Measurements from ENCODE around the gene THUMPD2. TPM values are rescaled to one million over a fixed set of nuclear protein-coding genes. Genes with fewer than 3 reads are reported as not detected.
A peak's percentile ranks its signal among the peaks of the same experiment; 100 is the strongest.

Gene THUMPD2
- total and polyA plus RNA-seq, 12 donors: 4.3 to 10.4 (median 5.7) TPM

- WGBS, 2 donors: 47 to 54% methylated on average over 5 of the region's 5 CpGs
- TF ChIP-seq CTCF (IDR thresholded peaks at IDR 0.05): no peak
- ATAC-seq (no peak), DNase-seq (no peak)
- intact Hi-C loops (cut with DNase I): loop anchor here in 2 of 10 donors (10.0 kb wide), 2 partner anchors 365 to 455 kb away; no protein-coding TSS in a partner anchor
- Histone ChIP-seq H3K36me3 (peaks cover 0 to 100% (median 36%) of the 10 kb centered on the region in 9 donors), H3K27me3 (no peaks in the 10 kb centered on the region), H3K4me1 (peaks cover 0 to 13% (median 0%) of the 10 kb centered on the region in 9 donors), H3K4me3 (no peak overlapping the region), H3K9me3 (no peaks in the 10 kb centered on the region), H3K27ac (no peak overlapping the region)
Measured at GRCh38 chr2:39739386-39739785, 39.7 kb downstream of the THUMPD2 start.

GRCh38 chr2:39738936-39739335, 40.1 kb downstream of the THUMPD2 start:
- DNase-seq: no peak
- peaks cover 0 to 99% (median 36%) of the 10 kb centered on the region in 9 donors for H3K36me3 ChIP-seq

GRCh38 chr2:39737661-39738060, 41.4 kb downstream of the THUMPD2 start:
- intact Hi-C loops (cut with DNase I): loop anchor here in 2 of 10 donors (10.0 kb wide), 2 partner anchors 363 to 453 kb away; no protein-coding TSS in a partner anchor
- WGBS, 2 donors: 83 to 90% methylated on average over 8 of the region's 8 CpGs
- no peaks in the 10 kb centered on the region for H3K27me3 ChIP-seq
- no peaks in the 10 kb centered on the region for H3K9me3 ChIP-seq
- H3K27ac ChIP-seq: peak overlapping the region in 1 of 10 donors; percentile 27
- H3K36me3 ChIP-seq: peaks cover 0 to 93% (median 36%) of the 10 kb centered on the region in 9 donors
- DNase-seq: no peak
- no peak for TF ChIP-seq CTCF (IDR thresholded peaks at IDR 0.05)
- ATAC-seq: peak in 2 of 8 donors; percentile 38 to 51
- H3K4me1 ChIP-seq: peaks cover 0 to 13% (median 2%) of the 10 kb centered on the region in 9 donors
- H3K4me3 ChIP-seq: no peak overlapping the region

More at GRCh38 chr2:39738936-39739335, 40.1 kb downstream of the THUMPD2 start:
- Histone ChIP-seq H3K4me3 (no peak overlapping the region), H3K4me1 (peaks cover 0 to 13% (median 0%) of the 10 kb centered on the region in 9 donors), H3K9me3 (no peaks in the 10 kb centered on the region), H3K27ac (no peak overlapping the region), H3K27me3 (no peaks in the 10 kb centered on the region)
- intact Hi-C loops (cut with DNase I): loop anchor here in 2 of 10 donors (10.0 kb wide), 2 partner anchors 364 to 454 kb away; no protein-coding TSS in a partner anchor
- ATAC-seq: no peak
- WGBS, 2 donors: 79 to 82% methylated on average over 2 of the region's 2 CpGs
- TF ChIP-seq CTCF (IDR thresholded peaks at IDR 0.05): no peak

GRCh38 chr2:39736640-39737039, 42.4 kb downstream of the THUMPD2 start:
- no peak overlapping the region for H3K4me3 ChIP-seq
- H3K4me1 ChIP-seq: peaks cover 0 to 13% (median 9%) of the 10 kb centered on the region in 9 donors
- WGBS, 2 donors: 89 to 92% methylated on average over 6 of the region's 6 CpGs
- H3K9me3 ChIP-seq: no peaks in the 10 kb centered on the region
- no peak for DNase-seq
- H3K27me3 ChIP-seq: no peaks in the 10 kb centered on the region
- H3K27ac ChIP-seq: no peak overlapping the region
- intact Hi-C loops (cut with DNase I): loop anchor here in 2 of 10 donors (10.0 kb wide), 2 partner anchors 362 to 452 kb away; no protein-coding TSS in a partner anchor
- ATAC-seq: peak in 3 of 8 donors; percentile 14 to 38 (median 31)
- peaks cover 0 to 82% (median 34%) of the 10 kb centered on the region in 9 donors for H3K36me3 ChIP-seq
- no peak for TF ChIP-seq CTCF (IDR thresholded peaks at IDR 0.05)
